NCI-H128 (cell line): Measurements from ENCODE around the gene USP25.

Source experiments
- DNase-seq: peaks from one replicate; lab custom pipeline; 2025; ENCODE audit not compliant: unreplicated experiment; lab: John Stamatoyannopoulos, UW

The USP25 gene

GRCh38 chr21:15929536-15929935 lies 199.8 kb downstream of the USP25 start:
- no peak for DNase-seq
